ENCODE data around the gene IFT88. TPM values are rescaled to one million over a fixed set of nuclear protein-coding genes. Genes with fewer than 3 reads are reported as not detected.

Gene IFT88
- total and polyA plus RNA-seq, 2 of the 4 experiments (the other 2 are of a cell fraction), result 5.5 to 8.6 TPM

DNA sequence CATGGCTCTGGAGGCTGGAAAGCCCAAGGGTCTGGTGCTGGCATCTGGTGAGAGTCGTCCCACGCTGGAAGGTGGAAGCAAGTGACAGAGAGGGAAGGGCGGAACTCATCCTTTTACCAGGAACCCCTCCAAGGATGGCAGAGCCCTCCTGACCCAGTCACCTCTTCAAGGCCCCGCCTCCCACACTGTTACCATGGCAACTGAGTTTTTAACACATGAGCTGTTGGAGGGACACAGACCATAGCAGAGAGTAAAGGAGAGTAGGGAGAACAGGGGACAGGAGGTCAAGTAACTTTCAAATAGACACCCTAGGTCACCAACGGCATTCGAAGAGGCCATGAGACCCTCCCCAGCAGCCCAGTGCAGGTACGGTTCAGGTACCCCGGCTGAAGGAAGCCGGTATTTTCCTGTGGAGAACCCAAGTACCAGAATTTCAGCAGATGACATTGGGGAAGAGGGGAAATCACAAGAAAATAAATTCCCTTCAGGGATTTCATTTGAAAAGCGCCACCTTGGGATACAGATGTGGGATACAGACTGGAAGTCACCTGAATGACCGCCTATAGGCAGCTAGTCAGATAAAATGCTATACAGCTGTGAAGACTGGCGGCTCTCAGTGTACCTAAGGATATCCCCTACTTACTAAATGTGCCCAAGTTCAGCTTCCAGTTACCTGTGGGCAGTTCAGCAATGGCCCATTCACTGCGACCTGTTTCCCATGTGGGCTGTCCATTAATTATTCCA is 144.5 kb downstream of the IFT88 start:
- no peaks in the 10 kb centered on the region for H3K79me1 ChIP-seq (ENCODE audit: low read depth in 1 of 2, low read length in 2 of 2)
- no peak overlapping the region for H3K14ac ChIP-seq (replicated peaks; ENCODE audit: low read depth, low read length)
- no TSS peak for BruUV-seq (replicated peaks)
- H3K9me1 ChIP-seq (ENCODE audit: insufficient read depth, low read length), result no peaks in the 10 kb centered on the region
- no peak overlapping the region for H2BK120ac ChIP-seq (ENCODE audit: low read depth, low read length)
- no peaks in the 10 kb centered on the region for H3K36me3 ChIP-seq (ENCODE audit: control insufficient read depth, insufficient read depth, low read length)
- WGBS, 2 experiments (ENCODE audit: extremely low coverage in 2 of 2, insufficient read length in 1 of 2), result 67% methylated on average over 1 of the region's 13 CpGs; no CpG with 5 or more reads in 1 of the 2 experiments
- H3K4me2 ChIP-seq (ENCODE audit: low read depth, low read length), result no peak overlapping the region
- H4K8ac ChIP-seq (ENCODE audit: low read depth in 2 of 2, low read length in 2 of 2), result no peak overlapping the region
- in situ Hi-C loops (cut with MboI; ENCODE audit: low sequenced_read_pairs), result loop anchor here (25.0 kb wide), 1 partner anchor 524 kb away; the partner anchor contains the start of gene GJB2
- H4K20me1 ChIP-seq (ENCODE audit: insufficient read depth, low read length), result no peaks in the 10 kb centered on the region
- peaks cover 9% of the 10 kb centered on the region for H3K4me1 ChIP-seq (ENCODE audit: control insufficient read depth, insufficient read depth, low read length)
- ChIA-PET CTCF (interaction anchor here (0.6 to 1.3 kb wide), 2 partner anchors 12 to 21 kb away, joined by 3 to 4 read pairs; no protein-coding TSS in a partner anchor), POLR2A (ENCODE audit: unreplicated experiment) (no interaction called here)
- H3K56ac ChIP-seq (ENCODE audit: extremely low read depth, insufficient read depth, low read length), result no peak overlapping the region
- H2AK5ac ChIP-seq (ENCODE audit: low read depth, low read length), result no peak overlapping the region
- ATAC-seq (ENCODE audit: low read depth) (no peak), DNase-seq (no peak)
- H4K91ac ChIP-seq (ENCODE audit: insufficient read depth, low read depth, low read length), result no peak overlapping the region
- no peak overlapping the region for H3K23ac ChIP-seq (ENCODE audit: low read depth, low read length)
- H3K4ac ChIP-seq (ENCODE audit: low read depth, low read length), result no peak overlapping the region
- peaks cover 1% of the 10 kb centered on the region; the same call in 1 of the 2 replicates for H3K27me3 ChIP-seq (ENCODE audit: control insufficient read depth, insufficient read depth, low read length)
- no peak overlapping the region for H2AK9ac ChIP-seq (replicated peaks; ENCODE audit: low read depth, low read length, poor library complexity)
- no peak overlapping the region for H3K27ac ChIP-seq (ENCODE audit: insufficient read depth, low read length)
- H3K18ac ChIP-seq (ENCODE audit: low read depth, low read length), result no peak overlapping the region
- H3K9ac ChIP-seq (ENCODE audit: low read depth, low read length), result no peak overlapping the region
- H2BK15ac ChIP-seq (ENCODE audit: low read depth, low read length), result no peak overlapping the region
- H2AFZ ChIP-seq (replicated peaks; ENCODE audit: low read length, poor library complexity), result no peak overlapping the region
- dilution Hi-C loops (cut with HindIII; ENCODE audit: low sequenced_read_pairs, unreplicated experiment), result no loop called here
- H2BK5ac ChIP-seq (ENCODE audit: low read depth, low read length, poor library complexity, severe bottlenecking), result no peak overlapping the region
- no peaks in the 10 kb centered on the region for H3K9me3 ChIP-seq (ENCODE audit: control insufficient read depth, insufficient read depth, low read length)
- no peak overlapping the region for H2BK20ac ChIP-seq (ENCODE audit: low read depth, low read length)
- no peak overlapping the region for H4K5ac ChIP-seq (ENCODE audit: low read depth, low read length)
- intact Hi-C loops (cut with micrococcal nuclease), result loop anchor here (1.0 to 5.0 kb wide), 4 partner anchors 117 to 766 kb away; no protein-coding TSS in a partner anchor
- no peak overlapping the region for H3K4me3 ChIP-seq (ENCODE audit: insufficient read depth, low read depth, low read length)
- TF ChIP-seq POLR2A (IDR thresholded peaks at IDR 0.05; ENCODE audit: low read depth, low read length) (no peak), MAFK (IDR thresholded peaks at IDR 0.05; ENCODE audit: low read depth, low read length) (no peak), BHLHE40 (IDR thresholded peaks at IDR 0.05; ENCODE audit: low read depth, low read length) (no peak), SMC3 (IDR thresholded peaks at IDR 0.05; ENCODE audit: low read depth, low read length) (no peak), CEBPB (IDR thresholded peaks at IDR 0.05; ENCODE audit: low read depth, low read length) (no peak), FOS (IDR thresholded peaks at IDR 0.05; ENCODE audit: low read depth, low read length) (no peak), NFE2L2 (IDR thresholded peaks at IDR 0.05; ENCODE audit: low read depth, low read length) (no peak), CHD1 (IDR thresholded peaks at IDR 0.05; ENCODE audit: low read depth, low read length) (no peak), RFX5 (IDR thresholded peaks at IDR 0.05; ENCODE audit: low read depth, low read length) (no peak), RCOR1 (IDR thresholded peaks at IDR 0.05; ENCODE audit: insufficient replicate concordance, low read length) (no peak), RAD21 (IDR thresholded peaks at IDR 0.05; ENCODE audit: low read length) (no peak), MAZ (IDR thresholded peaks at IDR 0.05; ENCODE audit: borderline replicate concordance, low read depth, low read length) (no peak)
- TF ChIP-seq, protein P1, sequence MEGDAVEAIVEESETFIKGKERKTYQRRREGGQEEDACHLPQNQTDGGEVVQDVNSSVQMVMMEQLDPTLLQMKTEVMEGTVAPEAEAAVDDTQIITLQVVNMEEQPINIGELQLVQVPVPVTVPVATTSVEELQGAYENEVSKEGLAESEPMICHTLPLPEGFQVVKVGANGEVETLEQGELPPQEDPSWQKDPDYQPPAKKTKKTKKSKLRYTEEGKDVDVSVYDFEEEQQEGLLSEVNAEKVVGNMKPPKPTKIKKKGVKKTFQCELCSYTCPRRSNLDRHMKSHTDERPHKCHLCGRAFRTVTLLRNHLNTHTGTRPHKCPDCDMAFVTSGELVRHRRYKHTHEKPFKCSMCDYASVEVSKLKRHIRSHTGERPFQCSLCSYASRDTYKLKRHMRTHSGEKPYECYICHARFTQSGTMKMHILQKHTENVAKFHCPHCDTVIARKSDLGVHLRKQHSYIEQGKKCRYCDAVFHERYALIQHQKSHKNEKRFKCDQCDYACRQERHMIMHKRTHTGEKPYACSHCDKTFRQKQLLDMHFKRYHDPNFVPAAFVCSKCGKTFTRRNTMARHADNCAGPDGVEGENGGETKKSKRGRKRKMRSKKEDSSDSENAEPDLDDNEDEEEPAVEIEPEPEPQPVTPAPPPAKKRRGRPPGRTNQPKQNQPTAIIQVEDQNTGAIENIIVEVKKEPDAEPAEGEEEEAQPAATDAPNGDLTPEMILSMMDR (conservative IDR thresholded peaks at IDR 0.05; ENCODE audit: low read depth, low read length), result no peak; the same call in 1 of the 2 replicates
- TF ChIP-seq, protein P2, sequence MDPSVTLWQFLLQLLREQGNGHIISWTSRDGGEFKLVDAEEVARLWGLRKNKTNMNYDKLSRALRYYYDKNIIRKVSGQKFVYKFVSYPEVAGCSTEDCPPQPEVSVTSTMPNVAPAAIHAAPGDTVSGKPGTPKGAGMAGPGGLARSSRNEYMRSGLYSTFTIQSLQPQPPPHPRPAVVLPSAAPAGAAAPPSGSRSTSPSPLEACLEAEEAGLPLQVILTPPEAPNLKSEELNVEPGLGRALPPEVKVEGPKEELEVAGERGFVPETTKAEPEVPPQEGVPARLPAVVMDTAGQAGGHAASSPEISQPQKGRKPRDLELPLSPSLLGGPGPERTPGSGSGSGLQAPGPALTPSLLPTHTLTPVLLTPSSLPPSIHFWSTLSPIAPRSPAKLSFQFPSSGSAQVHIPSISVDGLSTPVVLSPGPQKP (IDR thresholded peaks at IDR 0.05; ENCODE audit: borderline replicate concordance, low read depth, low read length), result no peak
- TF ChIP-seq, protein P3, sequence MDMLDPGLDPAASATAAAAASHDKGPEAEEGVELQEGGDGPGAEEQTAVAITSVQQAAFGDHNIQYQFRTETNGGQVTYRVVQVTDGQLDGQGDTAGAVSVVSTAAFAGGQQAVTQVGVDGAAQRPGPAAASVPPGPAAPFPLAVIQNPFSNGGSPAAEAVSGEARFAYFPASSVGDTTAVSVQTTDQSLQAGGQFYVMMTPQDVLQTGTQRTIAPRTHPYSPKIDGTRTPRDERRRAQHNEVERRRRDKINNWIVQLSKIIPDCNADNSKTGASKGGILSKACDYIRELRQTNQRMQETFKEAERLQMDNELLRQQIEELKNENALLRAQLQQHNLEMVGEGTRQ (IDR thresholded peaks at IDR 0.05; ENCODE audit: low read depth, low read length), result no peak

Data from IMR-90 (cell line).